ENCODE results near the gene PALS1.

Gene PALS1

GRCh38 chr14:67241411-67242167 is at the start of gene PALS1:
TSS of gene PALS1 (plus strand) at chr14:67241435. CDS start at chr14:67279171, 37,736 bp downstream.
- DNase-seq, result peak; percentile 86

- no peak for DNase-seq
Observed at GRCh38 chr14:67191768-67192290, 49.4 kb upstream of the PALS1 start.

- no peak for DNase-seq
Observed at GRCh38 chr14:67192366-67192765, 48.9 kb upstream of the PALS1 start.

GRCh38 chr14:67195279-67195678 is 46.0 kb upstream of the PALS1 start:
- DNase-seq, result no peak

GRCh38 chr14:67199016-67199415 is 42.2 kb upstream of the PALS1 start:
- DNase-seq, result no peak

- DNase-seq, result no peak
Observed at GRCh38 chr14:67207810-67208209, 33.4 kb upstream of the PALS1 start.

- no peak for DNase-seq
Observed at GRCh38 chr14:67218126-67218525, 23.1 kb upstream of the PALS1 start.

GRCh38 chr14:67221248-67221981 is 19.8 kb upstream of the PALS1 start:
- no peak for DNase-seq

GRCh38 chr14:67221982-67222328 is 19.3 kb upstream of the PALS1 start:
- DNase-seq, result no peak

GRCh38 chr14:67225523-67225922 is 15.7 kb upstream of the PALS1 start:
- no peak for DNase-seq

GRCh38 chr14:67228325-67228984 is 12.8 kb upstream of the PALS1 start:
- no peak for DNase-seq

GRCh38 chr14:67232066-67232465 is 9.2 kb upstream of the PALS1 start:
- peak; percentile 89 for DNase-seq

GRCh38 chr14:67232621-67233020 is 8.6 kb upstream of the PALS1 start:
- DNase-seq, result no peak

GRCh38 chr14:67237591-67237990 is 3.6 kb upstream of the PALS1 start:
- DNase-seq, result no peak

GRCh38 chr14:67239582-67239981 is 1.7 kb upstream of the PALS1 start:
- DNase-seq, result no peak

- DNase-seq, result peak; percentile 64
Observed at GRCh38 chr14:67240168-67240932, 885 bp upstream of the PALS1 start.

GRCh38 chr14:67240978-67241410 is 241 bp upstream of the PALS1 start:
- peak; percentile 99 for DNase-seq

GRCh38 chr14:67242168-67242420 is 859 bp downstream of the PALS1 start:
- no peak for DNase-seq

GRCh38 chr14:67245104-67245503 is 3.9 kb downstream of the PALS1 start:
- no peak for DNase-seq

- DNase-seq, result no peak
Observed at GRCh38 chr14:67251573-67252226, 10.5 kb downstream of the PALS1 start.

- no peak for DNase-seq
Observed at GRCh38 chr14:67253076-67253635, 11.9 kb downstream of the PALS1 start.

GRCh38 chr14:67257906-67258305 is 16.7 kb downstream of the PALS1 start:
- no peak for DNase-seq
